Activated CD8-positive, alpha-beta memory T cell treated with anti-CD3 and anti-CD28 coated beads for 1 hour (primary cell): ENCODE results near the gene GATC.

Experiments used
- DNase-seq, 2 donors: peaks; one replicate each; pipeline ENCODE4 v3.0.0-alpha.2; 2020; ENCODE audit warnings: low read depth in 1 of 2; ENCODE audit errors: extremely low read depth in 1 of 2

GATC gene, protein sequence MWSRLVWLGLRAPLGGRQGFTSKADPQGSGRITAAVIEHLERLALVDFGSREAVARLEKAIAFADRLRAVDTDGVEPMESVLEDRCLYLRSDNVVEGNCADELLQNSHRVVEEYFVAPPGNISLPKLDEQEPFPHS

DNA sequence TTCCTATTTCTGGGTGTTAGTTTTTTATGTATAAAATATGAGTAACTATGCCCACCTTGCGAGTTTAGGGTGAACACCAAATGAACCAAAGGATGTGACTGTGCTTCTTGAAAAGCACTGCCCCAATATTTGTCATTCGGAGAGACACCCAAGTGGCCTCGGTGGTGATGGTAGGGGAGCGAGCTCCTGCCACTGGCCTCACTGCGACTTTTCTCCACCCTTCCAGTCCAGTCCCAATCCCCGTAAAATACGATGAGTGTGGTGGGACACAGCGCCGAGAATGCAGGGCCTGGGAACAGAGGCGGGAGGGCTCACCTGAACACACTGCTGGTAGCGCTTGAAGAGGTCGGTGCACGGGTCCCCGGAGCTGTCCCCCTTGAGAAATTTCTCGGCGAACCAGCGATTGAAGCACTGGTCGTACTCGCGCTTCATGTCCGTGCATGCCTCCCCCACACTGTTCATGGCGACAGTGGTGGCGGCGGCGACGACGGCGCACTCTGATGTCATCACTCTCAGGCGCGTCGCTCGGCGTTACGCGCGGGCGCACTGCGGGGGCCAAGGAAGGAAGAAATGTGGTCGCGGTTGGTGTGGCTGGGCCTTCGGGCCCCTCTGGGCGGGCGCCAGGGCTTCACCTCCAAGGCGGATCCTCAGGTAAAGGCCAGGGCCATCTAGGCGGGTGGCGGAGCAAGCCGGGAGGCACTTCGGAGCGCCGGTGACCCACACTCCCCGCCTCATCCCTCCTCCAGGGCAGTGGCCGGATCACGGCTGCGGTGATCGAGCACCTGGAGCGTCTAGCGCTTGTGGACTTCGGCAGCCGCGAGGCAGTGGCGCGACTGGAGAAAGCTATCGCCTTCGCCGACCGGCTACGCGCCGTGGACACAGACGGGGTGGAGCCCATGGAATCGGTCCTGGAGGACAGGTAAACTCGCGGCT lies at the start of gene GATC, which contains the start of gene TRIAP1:
Gene GATC, plus strand, starts transcription at position 534 of the 933 bp plus-strand sequence. Its CDS starts 37 bp downstream, at position 571.
Gene TRIAP1, minus strand, starts transcription at position 474 of the 933 bp plus-strand sequence. Its CDS starts 12 bp downstream, at position 462.
- peak; percentile 67 to 83 for DNase-seq

DNA sequence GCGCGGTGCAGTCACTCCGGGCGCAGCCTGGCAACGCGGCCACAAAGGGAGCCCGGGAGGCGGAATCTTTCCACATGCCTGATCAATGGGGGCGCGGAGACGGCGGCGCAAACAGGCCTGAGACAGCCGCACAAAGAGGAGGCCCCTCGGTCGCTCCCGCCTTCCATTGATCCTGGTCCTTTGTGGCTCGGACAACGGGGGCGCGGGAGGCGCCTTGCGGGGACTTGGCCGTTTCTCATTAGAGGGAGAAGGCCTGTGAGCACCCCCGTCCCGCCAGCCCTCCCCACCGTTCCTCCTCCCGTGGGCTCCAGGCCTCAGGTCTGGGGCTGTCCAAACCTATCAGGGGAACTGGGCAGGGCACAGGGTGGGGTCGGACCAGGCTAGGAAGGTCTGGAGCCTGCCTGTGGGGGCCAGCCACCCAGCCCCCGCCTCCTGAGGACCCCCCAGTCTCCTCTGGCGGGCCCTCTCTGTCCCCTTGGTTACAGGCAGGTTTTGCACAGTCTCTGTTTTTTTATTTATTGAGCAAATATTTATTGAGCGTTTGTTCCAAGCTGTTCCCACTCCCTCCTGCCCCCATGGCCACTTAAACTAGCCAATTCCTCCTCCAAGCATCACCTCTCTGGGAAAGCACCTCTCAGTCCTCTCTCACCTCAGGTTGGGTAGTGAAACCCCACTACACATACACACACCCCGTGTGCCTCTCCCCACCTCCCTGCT lies 48.3 kb upstream of the GATC start:
- no peak for DNase-seq

GRCh38 chr12:120399531-120399930 lies 46.7 kb upstream of the GATC start:
- DNase-seq: no peak

DNA sequence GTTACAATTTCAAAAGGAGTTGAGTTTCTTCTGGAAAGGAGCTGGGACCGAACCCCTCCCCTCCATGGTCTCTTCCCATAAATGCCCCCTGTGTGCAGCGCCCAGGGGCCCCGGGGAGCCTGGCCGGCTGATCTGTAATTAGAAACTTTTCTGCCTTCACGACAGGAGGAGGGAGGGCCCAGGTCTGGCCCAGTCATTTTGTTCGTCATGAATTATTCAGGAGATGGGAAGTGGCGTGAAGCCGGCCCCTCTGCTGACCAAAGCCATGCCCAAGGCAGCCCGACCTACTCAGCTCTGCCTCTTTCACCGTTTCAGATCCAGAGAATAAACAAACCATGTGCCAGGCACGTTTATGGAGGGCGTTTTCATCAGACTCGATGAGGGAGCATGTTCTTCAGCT lies 44.0 kb upstream of the GATC start:
- DNase-seq: no peak

- DNase-seq: no peak
These were observed 42.4 kb upstream of the GATC start for GRCh38 chr12:120403869-120404268.

DNA sequence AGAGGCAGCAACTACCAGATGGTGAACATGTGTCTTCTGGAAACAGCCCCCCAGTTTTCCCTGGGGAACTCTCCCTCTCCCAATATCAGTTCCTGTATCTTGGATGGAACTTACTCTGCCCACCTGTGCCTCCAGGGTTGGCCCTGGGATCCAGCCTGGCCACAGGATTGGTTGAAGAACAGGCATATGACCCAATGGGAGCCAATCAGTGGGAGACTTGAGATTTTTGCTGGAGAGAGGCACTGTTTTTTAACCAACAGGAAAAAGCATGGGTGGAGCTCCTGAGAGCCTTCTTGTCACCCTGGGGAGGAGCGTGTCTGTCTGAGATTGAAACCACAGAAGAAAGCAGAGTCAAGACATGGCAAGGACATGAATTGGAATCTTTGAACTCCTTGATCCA lies 42.0 kb upstream of the GATC start:
- DNase-seq: no peak

DNA sequence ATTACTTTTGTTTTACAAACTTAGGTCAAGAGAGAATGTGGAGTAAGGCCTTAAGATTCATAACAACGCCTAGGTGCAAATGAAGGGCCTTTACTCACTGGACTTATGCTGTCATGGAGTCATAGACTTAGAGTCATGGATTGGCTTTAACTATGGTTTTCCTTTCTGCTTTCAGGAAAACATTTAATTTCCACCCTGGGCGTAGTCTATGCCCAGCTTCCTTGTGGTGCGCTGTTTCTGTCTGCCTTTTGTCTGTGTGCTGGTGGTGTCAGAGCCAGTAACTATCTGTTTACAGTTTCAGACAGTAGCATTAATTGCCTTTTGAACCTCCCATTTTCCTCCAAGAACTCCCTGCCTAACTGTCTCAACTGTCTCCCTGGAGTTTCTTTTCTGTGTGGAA lies 40.2 kb upstream of the GATC start:
- no peak for DNase-seq

DNA sequence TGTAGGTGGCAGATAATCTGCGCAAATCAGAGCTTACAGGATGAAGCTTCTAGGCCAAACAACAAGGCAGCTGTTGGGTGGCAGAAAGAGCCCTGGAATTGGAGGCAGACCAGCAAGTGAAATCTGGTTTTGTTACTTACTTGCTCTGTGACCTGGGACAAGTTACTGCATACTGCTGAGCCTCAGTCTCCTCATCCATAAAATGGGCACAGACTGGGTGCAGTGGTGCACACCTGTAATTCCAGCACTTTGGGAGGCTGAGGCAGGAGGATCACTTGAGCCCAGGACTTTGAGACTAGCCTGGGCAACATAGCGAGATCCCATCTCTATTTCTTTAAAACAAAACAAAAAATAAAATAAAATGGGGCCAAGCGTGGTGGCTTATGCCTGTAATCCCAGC lies 39.7 kb upstream of the GATC start:
- DNase-seq: no peak

DNA sequence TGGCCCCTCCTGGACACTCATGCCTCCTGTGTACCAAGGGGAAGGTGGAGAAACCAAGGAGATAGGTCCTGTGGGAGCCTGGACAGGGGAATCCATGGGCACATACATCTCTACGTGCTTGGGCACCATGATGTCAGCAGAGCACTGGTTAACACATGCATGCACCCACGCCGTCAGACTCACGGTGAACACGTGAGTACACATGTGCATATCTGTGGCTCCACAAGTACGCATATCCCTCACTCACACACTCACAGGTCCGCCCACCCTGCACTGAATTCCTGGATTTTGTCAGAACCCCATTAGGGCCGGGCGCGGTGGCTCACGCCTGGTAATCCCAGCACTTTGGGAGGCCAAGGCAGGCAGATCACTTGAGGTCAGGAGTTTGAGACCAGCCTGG lies 37.5 kb upstream of the GATC start:
- DNase-seq: no peak

GRCh38 chr12:120412421-120412820 lies 33.8 kb upstream of the GATC start:
- no peak for DNase-seq

DNA sequence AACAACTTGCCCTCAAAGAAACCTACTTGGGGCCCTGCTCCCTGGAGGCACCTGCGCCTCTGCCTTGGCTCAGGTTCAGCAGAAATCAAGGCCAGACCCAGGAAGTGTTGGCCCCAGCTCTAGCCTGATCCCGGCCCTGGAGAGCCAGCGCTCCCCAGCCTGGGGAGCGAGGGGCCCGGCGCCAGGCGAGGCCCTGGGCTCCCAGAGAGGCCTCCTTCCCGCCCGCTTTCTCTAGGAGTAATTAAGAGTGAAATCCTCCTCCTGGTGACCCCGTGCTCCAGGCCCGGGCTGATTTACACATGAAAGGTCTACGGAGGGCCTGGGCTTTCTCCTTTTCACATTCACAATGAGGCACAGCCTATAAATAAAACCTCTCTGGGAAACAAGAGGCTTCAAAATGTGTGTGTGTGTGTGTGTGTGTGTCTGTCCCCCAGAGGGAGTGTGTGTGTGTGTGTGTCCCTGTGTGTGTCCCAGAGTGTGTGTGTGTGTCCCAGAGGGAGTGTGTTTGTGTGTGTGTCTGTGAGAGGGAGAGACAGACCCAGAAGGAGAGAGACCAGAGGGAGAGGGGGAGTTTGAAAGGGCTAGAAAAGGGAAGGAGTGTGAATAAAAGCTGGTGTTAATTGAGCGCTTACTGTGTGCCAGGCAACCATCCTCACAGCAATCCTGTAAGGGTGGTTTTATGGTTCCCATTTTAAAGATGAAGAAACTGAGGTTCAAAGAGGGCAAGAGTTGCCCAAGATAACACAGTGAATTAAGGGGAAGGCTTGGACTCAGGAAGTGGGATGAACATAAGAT lies 32.1 kb upstream of the GATC start:
- DNase-seq: no peak

DNA sequence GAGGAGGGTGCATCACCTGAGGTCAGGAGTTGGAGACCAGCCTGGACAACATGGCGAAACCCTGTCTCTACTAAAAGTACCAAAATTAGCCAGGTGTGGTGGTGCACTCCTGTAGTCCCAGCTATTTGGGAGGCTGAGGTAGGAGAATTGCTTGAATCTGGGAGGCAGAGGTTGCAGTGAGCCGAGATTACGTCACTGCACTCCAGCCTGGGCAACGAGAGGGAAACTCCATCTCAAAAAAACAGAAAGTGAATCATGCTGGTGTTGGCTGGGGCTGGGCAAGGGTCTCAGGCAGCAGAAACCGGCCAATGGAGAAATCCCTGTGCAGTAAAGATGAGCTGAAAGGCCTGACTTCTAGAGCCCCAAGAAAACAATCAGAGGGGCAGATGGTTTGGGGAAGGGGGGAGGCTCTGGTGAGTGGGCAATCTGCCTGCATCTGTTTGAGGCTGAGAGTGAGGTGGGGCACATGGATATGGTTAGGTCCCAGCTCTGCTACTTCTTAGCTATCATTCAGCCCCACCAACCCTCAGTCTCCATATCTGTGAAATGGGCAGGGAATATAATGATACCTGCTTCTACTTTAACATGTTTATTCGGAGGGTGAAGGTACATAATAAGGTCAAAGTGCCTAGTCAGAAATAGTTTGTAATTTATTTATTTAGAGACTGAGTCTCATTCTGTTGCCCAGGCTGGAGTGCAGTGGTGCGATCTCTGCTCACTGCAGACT lies 29.6 kb upstream of the GATC start:
- no peak for DNase-seq

DNA sequence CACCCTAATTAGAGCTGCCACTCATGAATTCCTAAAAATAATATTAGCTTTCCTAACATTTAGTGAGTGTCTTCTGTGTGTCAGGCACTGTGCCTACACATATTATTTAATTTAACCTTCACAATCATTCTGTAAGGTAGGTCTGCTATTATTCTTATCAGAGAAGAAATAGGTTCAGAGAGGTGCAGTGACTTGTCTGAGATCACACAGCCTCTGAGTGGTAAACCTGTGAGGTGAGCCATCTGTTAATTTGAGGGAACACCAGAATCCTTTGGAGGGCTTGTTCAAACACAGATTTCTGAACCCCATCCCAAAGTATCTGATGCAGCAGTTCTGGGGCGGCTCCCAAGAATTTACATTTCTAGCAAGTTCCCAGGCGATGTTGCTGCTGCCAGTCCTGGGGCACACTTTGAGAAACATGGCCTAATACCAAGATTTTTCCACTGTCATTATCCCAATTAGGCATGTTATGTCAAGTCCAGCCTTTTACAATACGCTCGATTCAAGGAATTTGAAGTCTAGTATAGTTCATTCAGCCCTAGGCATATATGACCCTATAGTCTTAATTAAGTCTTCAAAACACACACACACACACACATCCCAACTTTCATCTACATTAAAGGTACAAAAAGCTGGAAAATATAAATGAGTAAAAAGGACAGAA lies 28.2 kb upstream of the GATC start:
- DNase-seq: no peak

DNA sequence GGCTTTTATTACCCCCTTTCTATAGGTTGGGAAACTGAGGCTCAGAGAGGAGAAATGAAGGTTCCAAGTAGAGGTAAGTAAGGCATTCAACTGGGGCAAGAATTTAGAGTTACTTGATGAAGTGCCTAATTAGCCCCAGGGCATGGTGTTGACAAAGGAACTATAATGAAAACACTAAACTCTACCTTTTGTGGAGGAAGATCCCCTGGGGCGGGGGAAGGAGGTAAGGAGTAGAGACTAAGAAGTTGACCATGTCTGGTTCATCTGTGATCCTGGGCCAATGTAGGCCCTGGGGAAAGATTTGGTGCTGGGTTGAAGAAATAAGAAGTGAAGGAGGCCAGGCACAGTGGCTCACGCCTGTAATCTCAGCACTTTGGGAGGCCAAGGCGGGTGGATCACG lies 24.5 kb upstream of the GATC start:
- DNase-seq: no peak

GRCh38 chr12:120422892-120423456 lies 23.3 kb upstream of the GATC start:
- no peak for DNase-seq

DNA sequence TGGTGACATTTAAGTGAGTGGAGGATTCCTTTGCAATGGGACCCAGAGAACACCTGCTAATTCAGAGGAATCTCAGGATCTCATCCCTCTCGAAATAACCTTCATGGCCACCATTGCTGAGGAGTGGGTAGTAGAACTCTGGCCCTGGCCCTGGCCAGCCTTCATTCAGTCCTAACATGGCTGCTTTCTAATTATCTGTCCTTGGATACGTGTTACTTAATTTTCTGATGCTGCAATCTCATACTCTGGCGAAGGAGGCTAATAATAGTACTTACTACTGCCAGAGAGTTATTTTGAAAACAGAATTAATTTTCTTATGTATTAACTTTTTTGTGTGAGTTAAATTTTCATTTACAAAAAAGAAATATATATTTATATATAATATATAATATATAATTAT lies 20.4 kb upstream of the GATC start:
- no peak for DNase-seq

- no peak for DNase-seq
These were observed 17.5 kb upstream of the GATC start for GRCh38 chr12:120428597-120429229.

DNA sequence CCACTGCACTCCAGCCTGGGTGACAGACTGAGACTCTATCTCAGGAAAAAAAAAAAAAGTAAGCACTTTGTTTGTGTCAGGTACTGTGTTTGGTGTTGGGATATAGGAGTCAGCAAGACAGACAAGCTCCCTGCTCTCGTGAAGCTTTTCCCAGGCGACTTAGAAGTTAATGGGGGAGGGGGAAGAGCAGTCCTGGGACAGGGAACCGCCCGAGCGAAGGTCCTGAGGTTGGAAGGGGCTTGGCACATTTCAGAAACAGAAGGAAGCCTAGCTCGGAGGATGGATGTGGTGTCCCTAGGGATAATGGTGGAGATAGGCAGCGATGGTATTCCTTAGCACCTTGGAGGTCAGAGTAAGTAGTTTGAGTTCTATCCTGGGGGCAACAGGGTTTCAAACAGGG lies 16.9 kb upstream of the GATC start:
- no peak for DNase-seq
